T follicular helper cell (primary cell): ENCODE measurements around the gene JMJD7.

Experiments
- DNase-seq: peaks from one replicate; pipeline ENCODE4 v3.0.0-alpha.2; 2020; ENCODE audit warnings: low read depth

The JMJD7 gene

DNA sequence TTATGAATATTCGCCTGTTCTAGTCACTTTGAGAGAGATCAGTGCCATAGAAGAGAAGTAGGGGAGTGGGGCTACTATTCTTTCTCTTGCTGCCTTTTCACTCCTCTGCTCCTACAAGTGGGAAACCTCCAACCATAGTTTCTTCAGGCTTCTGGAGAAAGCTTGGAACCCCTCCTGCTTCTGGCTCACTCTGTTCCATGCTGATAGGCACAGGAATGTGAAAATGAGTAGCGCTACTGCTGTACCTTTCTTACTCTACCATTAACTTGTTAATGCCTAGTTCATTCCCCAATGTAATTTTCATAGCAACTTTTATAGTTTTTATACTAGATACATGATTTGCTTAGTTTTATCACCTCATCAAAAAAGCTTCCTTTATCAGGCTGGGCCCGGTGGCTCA, 26.7 kb upstream of the JMJD7 start:
- DNase-seq = no peak

DNA sequence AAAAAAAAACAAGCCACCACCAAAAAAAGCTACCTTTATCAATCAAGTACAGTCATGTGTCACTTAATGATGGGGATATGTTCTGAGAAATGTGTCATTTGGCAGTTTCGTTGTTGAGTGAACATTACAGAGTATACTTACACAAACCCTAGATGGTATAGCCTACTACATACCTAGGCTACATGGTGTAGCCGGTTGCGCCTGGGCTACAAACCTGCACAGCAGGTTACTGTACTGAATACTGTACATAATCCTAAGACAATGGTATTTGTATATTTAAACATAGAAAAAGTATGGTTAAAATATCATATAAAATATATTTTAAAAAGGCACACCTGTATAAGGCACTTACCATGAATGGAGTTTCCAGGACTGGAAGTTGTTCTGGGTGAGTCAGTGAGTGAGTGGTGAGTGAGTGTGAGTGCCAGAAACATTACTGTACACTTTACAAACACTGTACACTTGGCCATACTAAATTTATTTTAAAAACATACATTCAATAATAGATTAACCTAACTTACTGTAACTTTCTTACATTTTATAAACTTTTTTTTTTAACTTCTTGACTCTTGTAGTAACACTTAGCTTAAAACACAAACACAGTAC, 25.9 kb upstream of the JMJD7 start:
- DNase-seq = no peak

- no peak for DNase-seq
Observed at GRCh38 chr15:41804361-41804760, 23.5 kb upstream of the JMJD7 start.

DNA sequence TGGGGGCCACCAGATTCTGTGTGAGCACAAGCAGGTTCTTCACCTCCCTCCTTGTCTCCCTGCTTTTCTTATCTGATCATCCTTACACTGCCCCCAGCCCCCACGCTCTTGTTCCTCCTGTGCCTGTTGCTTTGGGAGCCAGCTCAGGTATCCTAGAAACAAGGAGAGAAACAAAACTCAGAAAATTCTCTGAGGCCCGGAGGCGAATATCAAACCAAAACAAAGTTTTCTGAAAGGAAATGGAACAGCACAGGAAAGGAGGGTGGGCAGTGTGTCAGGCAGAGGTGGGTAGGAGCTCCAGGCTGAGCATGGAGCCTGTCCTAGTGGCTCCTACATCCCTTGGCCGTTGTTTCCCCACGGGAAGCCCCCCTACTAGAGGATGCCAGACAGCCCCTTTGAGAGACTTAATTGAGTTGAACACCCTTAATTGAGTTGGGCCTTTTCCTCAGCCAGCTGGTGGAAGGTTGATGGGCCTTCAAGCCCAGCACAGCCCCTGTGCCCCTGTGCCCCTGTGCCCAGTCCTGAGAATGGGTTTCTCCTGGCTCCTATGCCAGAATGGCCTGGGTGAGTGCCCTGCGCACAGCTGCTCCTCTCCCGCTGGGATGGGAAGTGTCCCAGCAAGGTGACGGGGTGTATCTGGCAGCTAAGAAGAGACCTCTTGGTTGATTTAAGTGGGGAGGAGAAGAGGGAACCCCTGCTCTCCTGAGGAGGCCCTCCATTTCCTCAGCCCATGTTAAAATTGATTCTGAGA, 22.8 kb upstream of the JMJD7 start:
- no peak for DNase-seq

- DNase-seq = no peak
Observed at GRCh38 chr15:41805711-41806110, 22.2 kb upstream of the JMJD7 start.

DNA sequence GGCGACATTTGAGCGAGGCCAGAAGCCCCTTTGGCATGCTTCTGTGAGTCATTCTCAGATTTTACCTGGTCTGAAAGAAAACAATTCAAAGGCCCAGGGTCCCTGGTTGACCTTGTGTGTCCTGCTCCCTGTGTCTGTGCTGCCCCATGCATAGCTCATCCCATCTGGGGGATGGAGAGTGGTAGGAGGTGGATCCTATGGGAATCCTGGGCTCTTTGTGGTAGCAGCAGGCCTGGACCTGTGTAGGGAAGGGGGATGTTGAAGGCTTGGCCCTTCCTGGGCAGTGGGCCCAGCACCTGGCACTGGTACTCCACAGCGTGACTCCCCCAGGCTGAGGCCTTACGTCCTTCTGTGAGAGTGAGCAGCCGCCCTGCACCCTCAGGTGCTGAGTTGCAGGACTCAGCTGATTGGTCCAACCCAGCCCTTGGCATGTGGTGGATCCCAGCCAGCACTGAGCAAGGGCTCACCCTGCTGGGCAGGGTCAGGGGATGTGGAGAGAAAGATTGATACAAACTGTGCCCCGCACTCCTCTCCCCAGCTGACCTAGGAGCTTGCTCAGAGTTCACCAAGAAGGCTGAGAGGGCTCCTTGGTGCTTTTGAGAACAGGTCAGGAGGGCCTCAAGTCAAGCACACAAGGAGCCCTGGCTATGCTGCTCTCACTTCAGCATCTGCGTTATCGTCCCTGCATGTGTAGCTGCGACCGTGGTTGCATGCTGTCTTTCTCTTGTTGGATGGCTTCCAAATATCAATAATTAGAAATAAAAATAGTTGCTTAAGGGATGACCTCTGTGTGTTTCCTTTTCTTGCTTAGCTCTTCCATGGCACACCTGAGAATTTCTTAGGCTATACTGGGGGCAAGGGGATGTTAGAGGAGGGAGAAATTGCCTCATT, 21.4 kb upstream of the JMJD7 start:
- DNase-seq = no peak

- DNase-seq = no peak
Observed at GRCh38 chr15:41809121-41809520, 18.8 kb upstream of the JMJD7 start.

DNA sequence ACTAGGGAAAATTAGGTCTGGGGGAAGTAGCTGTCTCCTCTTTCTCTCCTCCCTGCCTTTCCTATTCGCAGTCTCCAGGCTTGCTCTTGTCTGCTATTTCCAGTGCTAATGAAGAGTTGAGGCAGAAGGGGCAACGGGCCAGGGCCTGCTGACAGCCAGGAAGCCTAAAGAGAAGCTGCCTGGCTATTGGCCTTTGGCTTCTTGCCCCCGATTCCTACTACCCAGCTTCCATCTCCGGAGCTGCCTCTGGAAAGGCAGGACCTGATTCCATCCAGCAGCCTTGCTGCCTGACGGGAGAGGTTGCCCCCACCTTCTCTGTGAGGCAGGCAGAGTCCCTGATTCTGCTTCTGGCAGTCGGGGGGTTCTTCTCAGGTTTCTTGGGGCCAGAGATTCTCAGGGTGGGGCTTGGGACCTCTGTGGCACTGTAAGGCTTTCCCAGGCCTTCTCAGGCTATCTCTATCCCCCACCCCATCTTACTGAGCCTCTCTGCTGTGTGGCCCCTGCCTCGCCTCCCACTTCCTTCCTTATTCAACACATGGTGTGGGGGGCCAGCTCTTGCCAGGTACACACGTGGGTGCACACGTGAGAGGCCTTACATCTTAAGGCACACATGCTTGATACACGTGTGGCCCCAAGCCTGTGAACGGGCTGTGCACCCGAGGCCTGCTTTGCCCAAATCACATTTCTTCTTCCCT, 18.2 kb upstream of the JMJD7 start:
- no peak for DNase-seq

- no peak for DNase-seq
Observed at GRCh38 chr15:41810651-41811431, 17.1 kb upstream of the JMJD7 start.

- DNase-seq = peak; percentile 59
Observed at GRCh38 chr15:41811432-41812195, 16.3 kb upstream of the JMJD7 start.

DNA sequence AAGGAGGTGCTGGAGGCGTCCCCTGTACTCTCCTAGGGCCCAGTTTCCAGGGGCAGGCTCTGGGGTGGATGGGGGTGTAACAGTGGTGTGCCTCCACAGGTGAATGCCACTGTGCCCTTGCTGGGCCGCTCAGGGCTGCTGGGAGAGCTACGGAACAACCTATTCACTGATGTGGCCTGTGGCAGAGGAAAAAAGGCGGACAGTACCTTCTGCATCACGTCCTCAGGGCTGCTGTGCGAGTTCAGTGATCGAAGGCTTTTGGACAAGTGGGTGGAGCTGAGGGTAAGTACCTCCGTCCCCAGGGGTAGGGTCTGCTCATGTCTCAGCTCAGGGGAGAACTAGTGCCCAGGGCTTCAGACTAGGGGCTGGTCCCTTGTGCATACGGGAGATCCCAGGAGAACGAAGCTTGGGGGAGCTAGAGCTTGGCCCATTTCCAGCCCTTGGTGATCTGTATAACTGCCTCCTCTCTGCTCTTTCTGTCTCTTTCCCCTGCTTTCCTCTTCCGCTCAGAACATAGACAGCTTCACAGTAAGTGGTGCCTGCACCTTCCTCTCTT, 15.0 kb upstream of the JMJD7 start:
- DNase-seq = no peak

DNA sequence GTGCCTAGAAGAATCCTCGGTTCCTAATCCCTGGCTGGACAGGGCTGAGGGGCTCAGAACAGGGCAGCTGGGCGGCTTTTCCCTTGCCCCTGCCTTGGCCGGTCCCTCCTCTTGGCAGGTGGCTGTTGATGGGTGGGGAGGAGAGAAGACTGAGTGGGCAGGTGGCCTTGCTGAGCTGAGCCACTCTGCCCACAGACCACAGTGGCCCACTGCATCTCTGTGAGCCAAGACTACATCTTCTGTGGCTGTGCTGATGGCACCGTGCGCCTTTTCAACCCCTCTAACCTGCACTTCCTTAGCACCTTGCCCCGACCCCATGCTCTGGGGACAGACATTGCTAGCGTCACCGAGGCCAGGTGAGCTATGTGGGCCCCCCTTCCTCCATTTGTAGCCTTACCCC, 14.5 kb upstream of the JMJD7 start:
- DNase-seq = no peak

DNA sequence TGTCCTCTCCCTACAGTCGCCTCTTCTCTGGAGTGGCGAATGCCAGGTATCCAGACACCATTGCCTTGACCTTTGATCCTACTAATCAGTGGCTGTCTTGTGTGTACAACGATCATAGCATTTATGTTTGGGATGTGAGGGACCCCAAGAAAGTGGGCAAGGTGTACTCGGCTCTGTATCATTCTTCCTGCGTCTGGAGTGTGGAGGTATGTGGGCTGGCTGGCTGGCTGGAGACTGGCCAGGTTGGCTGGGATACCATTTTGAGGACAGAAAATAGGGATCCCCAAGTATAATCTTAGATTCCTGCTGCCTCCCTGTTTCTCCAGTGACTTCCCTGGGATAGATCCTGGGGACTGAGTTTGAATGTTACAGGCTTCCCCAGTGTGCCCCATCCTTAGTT, 13.4 kb upstream of the JMJD7 start:
- no peak for DNase-seq

DNA sequence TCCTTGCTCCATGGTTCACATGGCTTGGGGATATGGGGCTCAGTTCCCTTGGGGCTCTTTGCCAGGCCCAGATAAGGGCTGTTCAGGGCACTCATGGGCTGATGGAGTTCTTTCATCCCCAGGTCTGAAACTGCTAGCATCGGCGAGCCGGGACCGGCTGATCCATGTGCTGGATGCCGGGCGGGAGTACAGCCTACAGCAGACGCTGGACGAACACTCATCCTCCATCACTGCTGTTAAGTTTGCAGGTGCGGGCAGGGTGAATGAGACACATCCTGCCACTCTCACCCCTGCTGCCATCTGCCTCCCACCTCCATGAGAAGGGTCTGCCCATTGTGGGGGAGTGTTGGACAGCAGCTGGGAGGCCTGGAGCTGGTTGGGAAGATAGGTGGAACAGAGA, 11.1 kb upstream of the JMJD7 start:
- DNase-seq = no peak

GRCh38 chr15:41817327-41817726, 10.6 kb upstream of the JMJD7 start:
- DNase-seq = no peak

DNA sequence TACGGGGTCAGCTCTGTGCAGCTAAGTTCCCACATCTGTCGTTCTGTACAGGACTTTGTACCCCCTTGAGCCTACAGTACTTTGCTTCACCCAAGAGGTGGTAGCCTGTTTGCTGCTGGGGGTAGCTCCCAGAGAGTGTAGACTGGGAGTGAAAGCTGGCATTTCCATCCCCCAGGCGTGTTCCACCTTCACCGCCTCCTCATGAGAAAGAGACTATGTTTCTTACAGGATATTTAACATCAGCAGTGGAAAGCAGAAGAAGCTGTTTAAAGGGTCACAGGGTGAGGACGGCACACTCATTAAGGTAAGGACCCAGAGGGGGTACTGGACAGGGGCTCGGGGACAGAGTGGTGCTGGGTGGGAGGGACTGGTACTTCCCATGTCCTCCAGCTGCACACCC, 10.1 kb upstream of the JMJD7 start:
- DNase-seq = no peak

- no peak for DNase-seq
Observed at GRCh38 chr15:41819455-41820050, 8.3 kb upstream of the JMJD7 start.

DNA sequence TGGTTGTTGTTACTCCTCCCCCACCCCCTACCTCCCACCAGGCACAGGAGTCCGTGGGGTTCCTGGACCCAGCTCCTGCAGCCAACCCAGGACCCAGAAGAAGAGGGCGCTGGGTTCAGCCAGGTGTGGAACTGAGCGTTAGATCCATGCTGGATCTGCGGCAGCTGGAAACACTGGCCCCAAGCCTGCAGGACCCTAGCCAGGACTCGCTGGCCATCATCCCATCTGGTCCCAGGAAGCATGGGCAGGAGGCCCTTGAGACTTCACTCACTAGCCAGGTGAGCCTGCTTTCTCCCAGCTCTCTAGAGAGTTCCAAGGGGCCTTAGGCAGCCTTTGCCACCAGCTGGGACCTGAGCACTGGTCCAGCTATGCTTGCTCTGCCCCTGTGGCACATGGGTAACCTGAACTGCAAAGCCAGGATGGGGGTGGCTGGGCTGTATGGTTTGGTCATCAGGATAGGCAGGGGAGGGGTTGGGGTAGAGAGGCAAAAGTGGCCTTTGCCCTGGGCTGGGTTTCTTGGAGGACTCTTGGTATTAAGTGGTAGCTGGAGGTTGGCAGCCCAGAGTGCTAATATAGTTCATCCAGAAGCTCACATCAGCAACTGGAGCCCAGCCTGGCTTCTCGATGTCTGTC, 7.0 kb upstream of the JMJD7 start:
- DNase-seq = no peak

GRCh38 chr15:41821831-41822230, 6.1 kb upstream of the JMJD7 start:
- no peak for DNase-seq

- no peak for DNase-seq
Observed at GRCh38 chr15:41822471-41822870, 5.4 kb upstream of the JMJD7 start.
